Osteoblast (primary cell): Measurements from ENCODE around the gene PHF2. TPM values are rescaled to one million over a fixed set of nuclear protein-coding genes. Genes with fewer than 3 reads are reported as not detected.

Experiments used
- DNase-seq: peaks from one replicate; pipeline ENCODE4 v3.0.0; 2011; ENCODE audit warnings: low spot score, mixed read lengths; ENCODE audit not compliant: insufficient read length; ENCODE audit errors: missing footprints
- H2AFZ ChIP-seq: 2 replicates; pipeline ENCODE4 v1.6.0; 2011; ENCODE audit warnings: mild to moderate bottlenecking, low read length
- H3K27ac ChIP-seq: 2 replicates; pipeline ENCODE4 v1.5.1; 2011; ENCODE audit warnings: mild to moderate bottlenecking, low read depth, low read length, moderate library complexity
- H3K27me3 ChIP-seq: 2 replicates; pipeline ENCODE4 v1.6.0; 2012; ENCODE audit warnings: mild to moderate bottlenecking, control low read depth, inconsistent platforms, low read length, moderate library complexity; ENCODE audit not compliant: insufficient read depth
- H3K36me3 ChIP-seq: 2 replicates; pipeline ENCODE4 v1.5.1; 2011; ENCODE audit warnings: mild to moderate bottlenecking, low read length, control low read depth, moderate library complexity; ENCODE audit not compliant: insufficient read depth
- H3K4me1 ChIP-seq: 2 replicates; pipeline ENCODE4 v1.5.1; 2011; ENCODE audit warnings: mild to moderate bottlenecking, low read length, control low read depth, moderate library complexity; ENCODE audit not compliant: insufficient read depth
- H3K4me2 ChIP-seq: 2 replicates; pipeline ENCODE4 v1.6.0; 2011; ENCODE audit warnings: mild to moderate bottlenecking, low read length; ENCODE audit not compliant: insufficient read depth
- H3K4me3 ChIP-seq: fragments of 200-600 bp; sonication (generic); 3 replicates; pipeline ENCODE4 v1.5.1; 2012; ENCODE audit warnings: mild to moderate bottlenecking, low read length, inconsistent platforms; ENCODE audit not compliant: insufficient read depth
- H3K79me2 ChIP-seq: 2 replicates; pipeline ENCODE4 v1.6.0; 2012; ENCODE audit warnings: mild to moderate bottlenecking, low read length, control low read depth, inconsistent platforms; ENCODE audit not compliant: insufficient read depth
- H3K9me3 ChIP-seq: 2 replicates; pipeline ENCODE4 v1.5.1; 2011; ENCODE audit warnings: low read depth, low read length, control low read depth
- H4K20me1 ChIP-seq: 2 replicates; pipeline ENCODE4 v1.6.0; 2012; ENCODE audit warnings: mild to moderate bottlenecking, low read length, control low read depth; ENCODE audit not compliant: insufficient read depth
- total RNA-seq: library from RNA; depleted of rRNA; stranded (reverse); fragments of >200 nt; gene quantifications from 2 replicates; pipeline ENCODE4 v1.2.3, GENCODE V29; 2012
- TF ChIP-seq, protein P1 (sequence below): IDR thresholded peaks from 2 replicates; pipeline ENCODE4 v1.5.1; 2011; ENCODE audit warnings: mild to moderate bottlenecking, low read depth, low read length, moderate library complexity; ENCODE audit errors: extremely low read depth

Gene PHF2
- total RNA-seq, 1 donor, result 14.8 TPM

- no peaks in the 10 kb centered on the region for H3K4me1 ChIP-seq
- no peak overlapping the region for H3K4me3 ChIP-seq
- H3K27me3 ChIP-seq, result no peaks in the 10 kb centered on the region
- peaks cover 69% of the 10 kb centered on the region for H4K20me1 ChIP-seq
- H3K36me3 ChIP-seq, result no peaks in the 10 kb centered on the region
- DNase-seq, result no peak
- peaks cover 79% of the 10 kb centered on the region for H3K79me2 ChIP-seq
- H3K27ac ChIP-seq, result no peak overlapping the region
- H3K9me3 ChIP-seq, result no peaks in the 10 kb centered on the region
- TF ChIP-seq, protein P1, sequence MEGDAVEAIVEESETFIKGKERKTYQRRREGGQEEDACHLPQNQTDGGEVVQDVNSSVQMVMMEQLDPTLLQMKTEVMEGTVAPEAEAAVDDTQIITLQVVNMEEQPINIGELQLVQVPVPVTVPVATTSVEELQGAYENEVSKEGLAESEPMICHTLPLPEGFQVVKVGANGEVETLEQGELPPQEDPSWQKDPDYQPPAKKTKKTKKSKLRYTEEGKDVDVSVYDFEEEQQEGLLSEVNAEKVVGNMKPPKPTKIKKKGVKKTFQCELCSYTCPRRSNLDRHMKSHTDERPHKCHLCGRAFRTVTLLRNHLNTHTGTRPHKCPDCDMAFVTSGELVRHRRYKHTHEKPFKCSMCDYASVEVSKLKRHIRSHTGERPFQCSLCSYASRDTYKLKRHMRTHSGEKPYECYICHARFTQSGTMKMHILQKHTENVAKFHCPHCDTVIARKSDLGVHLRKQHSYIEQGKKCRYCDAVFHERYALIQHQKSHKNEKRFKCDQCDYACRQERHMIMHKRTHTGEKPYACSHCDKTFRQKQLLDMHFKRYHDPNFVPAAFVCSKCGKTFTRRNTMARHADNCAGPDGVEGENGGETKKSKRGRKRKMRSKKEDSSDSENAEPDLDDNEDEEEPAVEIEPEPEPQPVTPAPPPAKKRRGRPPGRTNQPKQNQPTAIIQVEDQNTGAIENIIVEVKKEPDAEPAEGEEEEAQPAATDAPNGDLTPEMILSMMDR, result no peak
- no peak overlapping the region for H3K4me2 ChIP-seq
- H2AFZ ChIP-seq, result no peak overlapping the region
Observed at GRCh38 chr9:93620041-93620506, 43.7 kb downstream of the PHF2 start.

- no peak for DNase-seq
- TF ChIP-seq, protein P1, result no peak
- Histone ChIP-seq H3K27me3 (no peaks in the 10 kb centered on the region), H4K20me1 (peaks cover 63% of the 10 kb centered on the region), H3K27ac (no peak overlapping the region), H3K79me2 (peaks cover 74% of the 10 kb centered on the region), H3K4me3 (no peak overlapping the region), H3K36me3 (no peaks in the 10 kb centered on the region), H3K9me3 (no peaks in the 10 kb centered on the region), H3K4me1 (no peaks in the 10 kb centered on the region), H3K4me2 (no peak overlapping the region), H2AFZ (no peak overlapping the region)
Observed at GRCh38 chr9:93620881-93621820, 44.8 kb downstream of the PHF2 start.

- TF ChIP-seq, protein P1, result no peak
- Histone ChIP-seq H2AFZ (no peak overlapping the region), H4K20me1 (peaks cover 60% of the 10 kb centered on the region), H3K4me3 (no peak overlapping the region), H3K9me3 (no peaks in the 10 kb centered on the region), H3K27me3 (no peaks in the 10 kb centered on the region), H3K36me3 (no peaks in the 10 kb centered on the region), H3K79me2 (peaks cover 79% of the 10 kb centered on the region), H3K27ac (no peak overlapping the region), H3K4me1 (no peaks in the 10 kb centered on the region), H3K4me2 (no peak overlapping the region)
- no peak for DNase-seq
Observed at GRCh38 chr9:93621922-93622321, 45.5 kb downstream of the PHF2 start.

GRCh38 chr9:93622691-93623090 is 46.3 kb downstream of the PHF2 start:
- no peak for DNase-seq
- no peak overlapping the region for H3K4me3 ChIP-seq

More at GRCh38 chr9:93622691-93623090, 46.3 kb downstream of the PHF2 start:
- H3K27me3 ChIP-seq, result no peaks in the 10 kb centered on the region
- peaks cover 82% of the 10 kb centered on the region for H3K79me2 ChIP-seq
- no peak overlapping the region for H2AFZ ChIP-seq
- no peak overlapping the region for H3K27ac ChIP-seq
- no peak overlapping the region for H3K4me2 ChIP-seq
- TF ChIP-seq, protein P1, result no peak
- H3K36me3 ChIP-seq, result no peaks in the 10 kb centered on the region
- peaks cover 57% of the 10 kb centered on the region for H4K20me1 ChIP-seq
- no peaks in the 10 kb centered on the region for H3K4me1 ChIP-seq
- no peaks in the 10 kb centered on the region for H3K9me3 ChIP-seq
